MCF 10A (cell line): ENCODE measurements around the gene ADAMTS8. TPM values are rescaled to one million over a fixed set of nuclear protein-coding genes. Genes with fewer than 3 reads are reported as not detected.

Source experiments
- BruUV-seq: library from RNA; stranded (reverse); fragments of 400-500 nt; replicated peaks from 2 replicates; lab custom pipeline; 2021; lab: Mats Ljungman, UMichigan
- CTCF ChIA-PET: fragments of 300-600 bp; sonication (Branson Sonifier 250); formaldehyde crosslinking; extraction: SDS; loops from one replicate; lab custom pipeline; 2021; ENCODE audit warnings: antibody characterized with exemption, inconsistent platforms; lab: Yijun Ruan, JAX
- POLR2A ChIA-PET: fragments of 300-600, 350-650 bp; sonication (Branson Sonifier 250); formaldehyde crosslinking; extraction: SDS; loops from one replicate; lab custom pipeline; 2020; ENCODE audit warnings: antibody characterized with exemption, inconsistent platforms; lab: Yijun Ruan, JAX
- DNase-seq: peaks from one replicate; pipeline ENCODE4 v3.0.0-alpha.2; 2018; ENCODE audit not compliant: unreplicated experiment
- H3K27ac Mint-ChIP-seq: one replicate; pipeline ENCODE4 v1.8.0; 2022; ENCODE audit warnings: mild to moderate bottlenecking, low read depth, mixed read lengths; ENCODE audit not compliant: unreplicated experiment
- H3K27me3 Mint-ChIP-seq: one replicate; pipeline ENCODE4 v1.8.0; 2022; ENCODE audit warnings: mixed read lengths; ENCODE audit not compliant: insufficient read depth, unreplicated experiment
- H3K36me3 Mint-ChIP-seq: one replicate; pipeline ENCODE4 v1.8.0; 2022; ENCODE audit warnings: mild to moderate bottlenecking, moderate library complexity, mixed read lengths; ENCODE audit not compliant: insufficient read depth, unreplicated experiment
- H3K4me1 Mint-ChIP-seq: one replicate; pipeline ENCODE4 v1.8.0; 2022; ENCODE audit warnings: mixed read lengths; ENCODE audit not compliant: insufficient read depth, unreplicated experiment
- H3K4me3 Mint-ChIP-seq: one replicate; pipeline ENCODE4 v1.8.0; 2022; ENCODE audit warnings: mild to moderate bottlenecking, moderate library complexity, mixed read lengths; ENCODE audit not compliant: unreplicated experiment
- H3K9me3 Mint-ChIP-seq: one replicate; pipeline ENCODE4 v1.8.0; 2022; ENCODE audit warnings: mixed read lengths; ENCODE audit not compliant: unreplicated experiment
- CTCF ChIP-seq: fragments of 200-600 bp; IDR thresholded peaks from one replicate; pipeline ENCODE4 v1.8.0; 2022; ENCODE audit warnings: antibody characterized with exemption, mild to moderate bottlenecking; ENCODE audit not compliant: unreplicated experiment
- intact Hi-C: fragments of 100-400 bp; cut with micrococcal nuclease; formaldehyde crosslinking; loops from 2 replicates; pipeline ENCODE4 v1.14.1; 2022
- total RNA-seq: library from RNA; stranded (reverse); gene quantifications from 2 replicates; pipeline ENCODE4 v1.2.3, GENCODE V29; 2022

Gene ADAMTS8
- total RNA-seq, 1 experiment from 2014 or later = not detected

- peaks cover 7% of the 10 kb centered on the region for H3K36me3 Mint-ChIP-seq
- H3K4me1 Mint-ChIP-seq = no peaks in the 10 kb centered on the region
- DNase-seq = peak; percentile 47
- H3K9me3 Mint-ChIP-seq = no peaks in the 10 kb centered on the region
- intact Hi-C loops = no loop called here
- BruUV-seq = no TSS peak
- no peak overlapping the region for H3K4me3 Mint-ChIP-seq
- no peak for TF ChIP-seq CTCF
- POLR2A ChIA-PET = interaction anchor here (0.6 kb wide), 1 partner anchor 238 kb away, joined by 3 read pairs; no protein-coding TSS in a partner anchor
- CTCF ChIA-PET = interaction anchor here (0.5 to 1.5 kb wide), 4 partner anchors 11 to 479 kb away, joined by 3 to 6 read pairs (median 4); no protein-coding TSS in a partner anchor
- no peaks in the 10 kb centered on the region for H3K27me3 Mint-ChIP-seq
- H3K27ac Mint-ChIP-seq = no peak overlapping the region
Observed at GRCh38 chr11:130383344-130384211, 44.8 kb downstream of the ADAMTS8 start.

GRCh38 chr11:130381317-130381716 lies 47.1 kb downstream of the ADAMTS8 start:
- POLR2A ChIA-PET = no interaction called here
- no TSS peak for BruUV-seq
- no peaks in the 10 kb centered on the region for H3K4me1 Mint-ChIP-seq
- no peak for DNase-seq
- TF ChIP-seq CTCF = no peak
- H3K9me3 Mint-ChIP-seq = no peaks in the 10 kb centered on the region
- H3K27me3 Mint-ChIP-seq = no peaks in the 10 kb centered on the region
- CTCF ChIA-PET = interaction anchor here (0.6 to 1.4 kb wide), 3 partner anchors 8 to 434 kb away, joined by 3 to 4 read pairs (median 3); no protein-coding TSS in a partner anchor
- intact Hi-C loops = no loop called here
- H3K4me3 Mint-ChIP-seq = no peak overlapping the region
- peaks cover 12% of the 10 kb centered on the region for H3K36me3 Mint-ChIP-seq
- no peak overlapping the region for H3K27ac Mint-ChIP-seq

GRCh38 chr11:130380778-130381177 lies 47.6 kb downstream of the ADAMTS8 start:
- H3K9me3 Mint-ChIP-seq = no peaks in the 10 kb centered on the region
- no peak overlapping the region for H3K4me3 Mint-ChIP-seq
- no peak overlapping the region for H3K27ac Mint-ChIP-seq
- no peak for TF ChIP-seq CTCF
- H3K4me1 Mint-ChIP-seq = no peaks in the 10 kb centered on the region
- H3K36me3 Mint-ChIP-seq = peaks cover 12% of the 10 kb centered on the region
- DNase-seq = no peak
- ChIA-PET POLR2A (no interaction called here), CTCF (interaction anchor here (0.6 to 1.4 kb wide), 3 partner anchors 9 to 481 kb away, joined by 3 to 4 read pairs (median 3); no protein-coding TSS in a partner anchor)
- H3K27me3 Mint-ChIP-seq = no peaks in the 10 kb centered on the region
- intact Hi-C loops = no loop called here
- BruUV-seq = no TSS peak

GRCh38 chr11:130379276-130379675 lies 49.1 kb downstream of the ADAMTS8 start:
- intact Hi-C loops = no loop called here
- H3K27me3 Mint-ChIP-seq = no peaks in the 10 kb centered on the region
- H3K27ac Mint-ChIP-seq = no peak overlapping the region
- BruUV-seq = no TSS peak
- no peak overlapping the region for H3K4me3 Mint-ChIP-seq
- no peaks in the 10 kb centered on the region for H3K4me1 Mint-ChIP-seq
- POLR2A ChIA-PET = no interaction called here
- no peak for DNase-seq
- no peak for TF ChIP-seq CTCF
- no peaks in the 10 kb centered on the region for H3K9me3 Mint-ChIP-seq
- CTCF ChIA-PET = interaction anchor here (0.6 to 1.4 kb wide), 3 partner anchors 166 to 483 kb away, joined by 3 to 4 read pairs (median 4); no protein-coding TSS in a partner anchor
- H3K36me3 Mint-ChIP-seq = peaks cover 12% of the 10 kb centered on the region
